GM19395 (cell line): ENCODE results near the gene NBEAL1.
"Not testable (repeated sequence)": the region's sequence is repeated elsewhere in the genome, so short reads cannot be mapped to it uniquely, and the experiment has no call there.

Experiments
- ATAC-seq: cut with Tn5 transposase; IDR thresholded peaks from one replicate; pipeline ENCODE4 v1.9.1; 2021; ENCODE audit warnings: mild to moderate bottlenecking, moderate library complexity; ENCODE audit not compliant: unreplicated experiment

NBEAL1 gene

DNA sequence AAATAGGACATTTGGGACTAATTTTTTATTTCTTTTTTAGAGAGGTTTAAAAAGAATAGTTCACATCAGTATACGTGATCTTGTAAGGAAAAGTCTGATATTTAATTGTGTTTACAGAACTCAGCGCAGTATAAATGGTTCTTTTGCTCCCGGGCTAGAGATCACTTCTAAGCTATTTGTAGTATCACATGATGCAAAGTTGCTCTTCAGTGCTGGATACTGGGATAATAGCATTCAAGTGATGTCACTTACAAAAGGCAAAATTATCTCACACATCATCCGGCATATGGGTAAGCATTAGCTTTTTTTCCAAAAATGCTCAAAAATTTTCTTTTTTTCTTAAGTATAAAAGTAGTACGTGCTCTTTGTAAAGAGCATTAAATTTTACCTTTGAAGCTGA lies 186.8 kb downstream of the NBEAL1 start:
- no peak for ATAC-seq

DNA sequence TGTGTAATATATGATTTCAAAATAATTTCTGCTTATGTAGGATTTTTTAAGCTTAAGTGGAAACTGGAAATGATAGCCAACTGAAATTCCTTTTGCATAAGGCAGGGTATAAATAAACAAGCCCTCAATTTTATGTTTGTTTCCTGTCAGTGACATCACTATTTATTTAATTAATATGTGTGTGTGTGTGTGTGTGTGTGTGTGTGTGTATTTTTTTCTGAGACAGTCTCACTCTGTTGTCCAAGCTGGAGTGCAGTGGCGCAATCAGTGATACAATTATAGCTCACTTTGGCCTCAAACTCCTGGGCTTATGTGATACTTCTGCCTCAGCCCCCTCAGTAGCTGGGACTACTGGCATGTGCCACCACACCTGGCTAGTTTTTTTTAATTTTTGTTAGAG lies 194.9 kb downstream of the NBEAL1 start:
- ATAC-seq = no peak

DNA sequence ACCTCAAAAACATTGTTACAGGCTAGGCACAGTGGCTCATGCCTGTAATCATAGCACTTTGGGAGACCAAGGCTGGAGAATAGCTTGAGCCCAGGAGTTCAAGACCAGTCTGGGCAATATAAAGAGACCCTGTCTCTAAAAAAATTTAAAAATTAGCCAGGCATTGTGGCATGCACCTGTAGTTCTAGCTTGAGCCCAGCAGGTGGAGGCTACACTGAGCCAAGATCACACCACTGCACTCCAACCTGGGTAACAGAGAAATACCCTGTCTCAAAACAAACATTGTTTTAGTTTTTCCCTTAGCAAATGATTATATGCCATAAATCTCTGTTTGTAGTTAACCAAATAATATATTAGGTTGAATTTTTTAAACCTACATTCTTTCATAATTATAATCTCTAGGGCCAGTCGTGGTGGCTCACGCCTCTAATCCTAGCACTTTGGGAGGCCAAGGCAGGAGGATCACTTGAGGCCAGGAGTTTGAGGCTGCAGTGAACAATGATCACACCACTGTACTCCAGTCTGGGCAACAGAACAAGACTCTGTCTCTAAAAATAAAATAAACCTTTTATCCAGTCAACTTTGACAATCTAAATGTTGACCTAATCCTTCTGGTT lies 210.9 kb downstream of the NBEAL1 start:
- ATAC-seq = peak; percentile 67

DNA sequence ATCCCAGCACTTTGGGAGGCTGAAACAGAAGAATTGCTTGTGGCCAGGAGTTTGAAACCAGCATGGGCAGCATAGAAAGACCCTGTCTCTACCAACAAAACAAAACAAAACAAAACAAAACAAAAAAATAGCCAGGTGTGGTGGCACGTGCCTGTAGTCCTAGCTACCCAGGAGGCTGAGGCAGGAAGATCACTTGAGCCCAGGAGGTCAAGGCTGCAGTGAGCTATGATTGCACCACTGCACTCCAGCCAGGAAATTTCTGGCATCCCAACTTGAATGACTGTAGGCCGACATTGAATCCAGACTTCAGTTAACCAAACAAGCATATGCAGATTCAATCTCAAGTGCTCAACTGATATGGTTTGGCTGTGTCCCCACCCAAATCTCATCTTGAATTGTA lies 215.0 kb downstream of the NBEAL1 start:
- ATAC-seq = not testable (repeated sequence)

DNA sequence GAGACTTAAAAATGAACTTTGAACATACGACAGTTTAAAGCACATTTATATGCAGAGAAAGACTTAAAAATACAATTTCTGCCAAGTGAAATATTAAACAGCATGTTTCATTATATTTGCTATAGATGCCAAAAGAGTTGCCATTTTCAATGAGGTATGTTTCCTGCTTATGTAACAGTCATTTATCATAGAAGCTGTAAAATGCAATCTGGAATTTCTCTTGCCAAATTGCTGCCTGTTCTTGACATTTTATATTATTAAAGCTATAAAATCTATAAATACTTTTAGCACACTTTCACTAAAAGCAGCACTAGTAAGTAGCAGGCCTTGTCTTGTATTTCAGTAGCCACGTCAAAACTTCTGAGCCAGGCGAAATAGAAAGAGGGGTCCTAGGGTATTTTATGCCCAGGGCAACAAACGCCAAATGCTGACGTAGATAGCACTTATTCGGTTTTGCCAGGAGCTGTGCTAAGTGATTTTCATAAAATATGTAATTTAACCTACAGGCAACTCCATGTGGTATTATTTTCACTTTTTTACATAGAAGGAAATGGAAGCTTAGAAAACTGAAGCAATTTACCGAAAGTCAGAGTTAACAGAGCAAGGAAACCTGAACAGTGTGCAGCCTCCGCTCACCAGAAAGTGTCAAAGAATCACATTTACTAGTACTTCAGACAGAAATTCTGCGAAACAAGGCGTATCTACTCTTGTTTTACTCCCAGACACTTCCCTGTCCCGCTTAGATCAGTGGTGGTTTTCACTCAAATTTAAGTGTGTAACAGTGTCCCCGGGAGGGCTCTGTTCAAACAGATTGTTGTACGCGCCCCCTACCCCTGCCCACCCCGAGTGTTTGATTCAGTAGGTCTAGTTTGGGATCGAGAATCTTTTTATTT lies 222.9 kb downstream of the NBEAL1 start:
- ATAC-seq = no peak

DNA sequence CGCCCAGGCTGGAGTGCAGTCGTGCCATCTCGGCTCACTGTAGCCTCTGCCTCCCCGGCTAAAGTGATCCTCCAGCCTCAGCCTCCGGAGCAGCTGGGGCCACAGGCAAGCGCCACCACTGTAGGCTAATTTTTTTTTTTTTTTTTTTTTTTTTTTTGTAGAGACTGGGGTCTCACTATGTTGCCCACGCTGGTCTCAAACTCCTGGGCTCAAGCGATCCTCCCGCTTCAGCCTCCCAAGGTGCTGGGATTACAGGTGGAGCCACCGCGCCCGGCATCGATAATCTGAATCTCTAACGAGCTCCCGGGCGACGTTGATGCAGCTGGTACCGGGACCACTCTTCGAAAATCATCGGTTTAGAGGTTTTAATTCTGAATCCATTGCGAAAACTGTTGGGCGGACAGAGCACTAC lies 223.6 kb downstream of the NBEAL1 start:
- ATAC-seq = peak; percentile 1

DNA sequence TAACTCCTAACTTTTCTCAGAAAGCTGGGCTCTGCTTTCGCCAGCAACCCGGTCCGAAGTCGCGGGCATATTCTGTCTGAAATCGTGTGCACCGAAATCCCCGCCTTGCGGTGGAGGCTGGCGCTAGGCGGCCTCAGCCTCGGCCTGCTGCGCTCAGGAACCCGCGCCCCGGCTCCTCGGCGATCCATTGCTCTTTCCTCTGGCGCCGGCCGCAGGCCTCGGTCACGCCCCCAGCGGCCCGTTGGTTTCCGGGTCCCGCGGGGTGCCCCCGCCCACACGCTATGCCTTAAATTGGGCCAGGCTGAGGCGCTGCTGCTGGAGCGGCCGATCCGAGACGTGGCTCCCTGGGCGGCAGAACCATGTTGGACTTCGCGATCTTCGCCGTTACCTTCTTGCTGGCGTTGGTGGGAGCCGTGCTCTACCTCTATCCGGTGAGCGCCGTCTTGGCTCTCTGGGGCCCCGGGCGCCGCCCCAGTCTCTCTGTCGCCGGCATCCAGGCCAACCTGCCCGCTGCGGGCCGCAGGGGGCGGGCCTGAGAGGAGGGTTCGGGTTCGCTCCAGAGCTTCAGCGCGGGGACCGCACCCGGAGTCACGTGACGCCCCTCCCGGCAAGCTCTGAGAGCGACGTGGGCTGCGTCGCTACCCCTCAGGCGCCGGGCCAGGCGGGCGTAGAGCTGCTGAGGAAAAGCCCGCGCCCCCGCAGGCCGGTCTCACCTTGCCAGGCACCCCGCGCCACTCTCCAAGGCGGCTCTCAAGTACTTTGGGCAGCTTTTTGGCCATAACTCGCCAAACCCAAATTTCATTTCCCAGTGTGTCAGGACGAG lies 224.2 kb downstream of the NBEAL1 start, which contains the start of gene CYP20A1:
Gene CYP20A1 (plus strand): TSS at position 315 of the 823 bp plus-strand sequence. CDS start 45 bp downstream, at position 360.
- ATAC-seq = peak; percentile 89

DNA sequence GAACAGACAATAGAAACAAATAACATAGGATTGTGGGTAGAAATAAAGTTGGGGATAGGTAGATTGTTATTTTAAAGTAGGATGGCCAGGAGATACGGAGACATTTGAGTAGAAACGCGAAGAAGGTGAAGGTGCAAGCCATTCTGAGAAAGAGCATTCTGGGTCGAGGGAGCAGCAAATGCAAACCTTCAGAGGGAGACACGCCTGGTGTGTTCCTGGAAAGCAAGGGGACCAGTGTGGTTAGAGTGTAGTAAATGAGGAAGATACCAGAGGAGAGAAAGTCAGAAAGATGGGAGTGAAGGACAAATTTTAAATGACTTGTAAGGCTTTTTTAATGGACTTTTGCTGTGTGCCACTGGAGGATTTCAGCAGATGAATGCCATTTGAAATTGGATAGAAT lies 225.8 kb downstream of the NBEAL1 start:
- no peak for ATAC-seq

DNA sequence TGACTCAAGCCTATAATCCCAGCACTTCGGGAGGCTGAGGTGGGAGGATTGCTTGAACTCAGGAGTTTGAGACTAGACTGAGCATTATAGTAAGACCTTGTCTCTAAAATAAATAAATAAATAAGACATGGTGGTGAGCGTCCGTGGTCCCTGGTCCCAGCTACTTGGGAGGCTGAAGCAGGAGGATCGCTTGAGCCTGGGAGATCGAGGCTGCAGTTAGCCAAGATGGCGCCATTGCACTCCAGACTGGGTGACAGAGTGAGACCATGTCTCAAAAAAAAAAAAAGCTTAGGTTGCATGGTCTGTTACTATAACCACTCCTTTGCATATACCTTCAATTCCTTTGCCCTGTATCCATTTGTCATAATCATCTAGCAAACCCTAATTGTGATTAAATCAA lies 227.8 kb downstream of the NBEAL1 start:
- ATAC-seq = no peak

DNA sequence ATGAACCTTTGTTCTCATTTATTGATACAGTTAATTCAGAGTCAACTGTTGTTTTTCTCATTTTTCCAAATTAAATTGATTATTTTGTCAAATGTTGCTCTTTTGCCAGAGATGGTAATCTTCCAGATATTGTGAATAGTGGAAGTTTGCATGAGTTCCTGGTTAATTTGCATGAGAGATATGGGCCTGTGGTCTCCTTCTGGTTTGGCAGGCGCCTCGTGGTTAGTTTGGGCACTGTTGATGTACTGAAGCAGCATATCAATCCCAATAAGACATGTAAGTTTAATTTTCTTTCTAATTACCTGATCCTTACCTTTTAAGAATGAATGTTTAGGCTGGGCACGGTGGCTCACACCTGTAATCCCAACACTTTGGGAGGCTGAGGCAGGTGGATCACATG lies 232.0 kb downstream of the NBEAL1 start:
- no peak for ATAC-seq

DNA sequence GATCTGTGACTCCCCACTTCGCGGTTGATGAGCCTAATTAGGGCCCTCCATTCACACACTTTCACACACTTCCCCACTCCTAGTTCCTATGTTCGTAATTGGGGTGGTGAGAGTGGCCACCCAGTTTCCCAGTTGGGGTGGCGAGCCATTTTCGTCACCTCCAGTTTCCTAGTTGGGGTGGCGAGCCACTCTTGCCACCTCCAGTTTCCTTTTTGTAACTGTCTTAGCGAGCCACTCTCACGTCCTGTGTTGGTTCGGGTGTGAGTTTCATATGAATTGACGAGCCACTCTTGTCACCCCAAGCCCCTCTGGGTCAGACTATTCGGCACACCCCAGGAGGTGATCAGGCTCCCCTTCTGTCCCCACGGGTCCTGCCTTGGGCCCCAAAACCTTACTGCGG lies 238.1 kb downstream of the NBEAL1 start:
- ATAC-seq = no peak

DNA sequence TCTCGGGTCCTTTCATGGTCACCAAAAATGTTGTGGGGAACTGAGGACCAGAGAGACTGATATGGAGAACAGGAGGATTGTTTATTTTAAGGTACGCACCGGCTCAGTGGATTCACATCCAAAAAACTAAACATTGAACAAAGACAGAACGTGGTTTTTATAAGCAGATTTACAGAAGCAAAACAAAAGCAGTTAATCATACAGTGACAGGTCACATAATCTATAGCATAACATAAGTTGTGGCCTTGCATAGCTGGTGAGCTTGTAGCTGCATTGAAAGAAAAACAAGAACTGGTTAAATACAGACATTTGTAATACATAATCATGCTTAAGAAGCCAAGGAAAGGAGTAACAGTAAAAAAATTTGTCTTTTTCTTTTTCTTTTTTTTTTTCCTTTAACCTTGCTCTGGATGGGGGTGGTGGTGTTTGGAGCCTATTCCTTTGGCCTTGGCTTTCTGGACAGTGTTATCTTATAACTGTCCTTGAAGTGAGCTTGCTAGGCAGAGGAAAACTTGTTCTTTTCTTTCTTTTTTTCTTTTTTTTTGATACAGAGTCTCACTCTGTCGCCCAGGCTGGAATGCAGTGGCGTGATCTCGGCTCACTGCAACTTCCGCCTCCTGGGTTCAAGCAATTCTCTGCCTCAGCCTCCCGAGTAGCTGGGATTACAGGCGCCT lies 238.9 kb downstream of the NBEAL1 start:
- ATAC-seq = not testable (repeated sequence)

DNA sequence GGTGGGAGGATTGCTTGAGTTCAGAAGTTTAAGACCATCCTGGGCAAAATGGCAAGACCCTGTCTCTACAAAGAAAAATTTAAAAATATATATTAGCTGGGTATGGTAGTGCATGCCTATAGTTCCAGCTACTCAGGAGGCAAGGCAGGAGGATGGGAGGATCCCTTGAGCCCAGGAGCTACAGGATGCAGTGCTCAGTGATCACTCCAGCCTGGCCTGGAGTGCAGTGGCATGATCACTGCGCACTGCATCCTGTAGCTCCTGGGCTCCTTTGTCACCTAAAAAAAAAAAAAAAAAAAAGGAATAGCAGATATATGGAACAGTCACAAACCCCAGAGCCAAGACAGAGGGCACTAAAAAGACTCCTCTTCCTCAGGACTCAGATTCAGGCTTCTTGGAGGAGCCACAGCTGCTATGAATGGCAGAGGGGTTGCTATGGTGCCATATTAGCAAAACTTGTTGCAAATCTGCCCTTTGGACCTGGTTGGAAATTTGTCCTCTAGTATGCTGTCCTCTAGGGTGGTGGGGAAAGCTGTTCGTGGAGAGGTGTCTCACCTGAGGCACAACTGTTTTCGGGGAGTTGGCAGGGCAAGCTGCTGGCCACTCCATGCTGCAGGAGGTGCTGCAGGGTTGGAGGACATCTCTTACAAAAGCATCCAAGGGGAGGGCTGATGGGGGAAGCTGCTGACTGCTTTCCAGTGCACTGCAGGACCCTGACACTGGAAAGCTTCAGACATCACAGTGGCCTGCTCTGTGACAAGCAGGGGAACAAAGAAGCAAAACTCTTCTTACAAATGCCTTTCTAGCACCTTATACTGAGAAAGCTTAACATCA lies 246.9 kb downstream of the NBEAL1 start:
- no peak for ATAC-seq
